Mammary epithelial cell (primary cell): ENCODE measurements around the gene ARHGEF28.

Experiments used
- CTCF ChIP-seq, 2 donors: IDR thresholded peaks in 1 of 2; conservative IDR thresholded peaks in 1 of 2; 2 replicates each; pipeline ENCODE4 v1.5.1; 2011 to 2012; ENCODE audit warnings: inconsistent platforms in 2 of 2, low read length in 2 of 2, mild to moderate bottlenecking in 2 of 2, control low read depth in 1 of 2, low read depth in 1 of 2; ENCODE audit not compliant: insufficient read depth in 1 of 2; ENCODE audit errors: extremely low read depth in 1 of 2
- EZH2 ChIP-seq: IDR thresholded peaks from 2 replicates; pipeline ENCODE4 v1.6.1; 2012; ENCODE audit warnings: low read length, inconsistent platforms, borderline replicate concordance

GRCh38 chr5:73716284-73716808 lies 90.3 kb downstream of the ARHGEF28 start:
- TF ChIP-seq CTCF (conservative IDR thresholded peaks at IDR 0.05 in 1 of 2, IDR thresholded peaks at IDR 0.05 in 1 of 2; ENCODE audit: extremely low read depth in 1 of 2, insufficient read depth in 1 of 2, low read depth in 1 of 2, low read length in 2 of 2) (no peak), EZH2 (no peak)
